Liver (tissue), 9 donors: Measurements from ENCODE around the gene RAET1G. TPM values are rescaled to one million over a fixed set of nuclear protein-coding genes. Genes with fewer than 3 reads are reported as not detected.

Experiments
- DNase-seq: peaks from one replicate; pipeline ENCODE4 v3.0.0-alpha.2; 2017; ENCODE audit warnings: low spot score
- H3K27ac ChIP-seq, 2 donors: one replicate each; pipeline ENCODE4 v1.7.0; 2013; ENCODE audit warnings: inconsistent platforms in 2 of 2, low read length in 2 of 2, control low read depth in 1 of 2, low read depth in 1 of 2, mild to moderate bottlenecking in 1 of 2
- H3K27me3 ChIP-seq, 4 donors: one replicate each; pipeline versions ENCODE4 v1.6.1 to v1.7.0; 2013; ENCODE audit warnings: low read length in 3 of 4, inconsistent platforms in 1 of 4, mild to moderate bottlenecking in 1 of 4, moderate library complexity in 1 of 4; ENCODE audit not compliant: control insufficient read depth in 4 of 4, insufficient read depth in 4 of 4
- H3K36me3 ChIP-seq, 4 donors: one replicate each; pipeline versions ENCODE4 v1.6.1 to v1.7.0; 2013; ENCODE audit warnings: low read length in 3 of 4, mild to moderate bottlenecking in 3 of 4, low read depth in 1 of 4, moderate library complexity in 1 of 4; ENCODE audit not compliant: control insufficient read depth in 4 of 4, insufficient read depth in 3 of 4
- H3K4me1 ChIP-seq, 4 donors: one replicate each; pipeline versions ENCODE4 v1.6.1 to v1.7.0; 2013; ENCODE audit warnings: low read length in 3 of 4, mild to moderate bottlenecking in 3 of 4, moderate library complexity in 1 of 4; ENCODE audit not compliant: control insufficient read depth in 4 of 4, insufficient read depth in 4 of 4
- H3K4me3 ChIP-seq, 3 donors: one replicate each; pipeline versions ENCODE4 v1.6.1 to v1.7.0; 2013; ENCODE audit warnings: low read length in 3 of 3, control low read depth in 1 of 3, low read depth in 1 of 3, mild to moderate bottlenecking in 1 of 3
- H3K9ac ChIP-seq, 2 donors: one replicate each; pipeline ENCODE4 v1.7.0; 2013; ENCODE audit warnings: low read length in 2 of 2, mild to moderate bottlenecking in 2 of 2, moderate library complexity in 2 of 2, control low read depth in 1 of 2, low read depth in 1 of 2
- H3K9me3 ChIP-seq, 4 donors: one replicate each; pipeline versions ENCODE4 v1.6.1 to v1.7.0; 2013; ENCODE audit warnings: low read length in 3 of 4; ENCODE audit not compliant: control insufficient read depth in 4 of 4
- ATF3 ChIP-seq: IDR thresholded peaks from 2 replicates; pipeline ENCODE4 v1.6.1; 2016; ENCODE audit warnings: antibody characterized with exemption
- CTCF ChIP-seq: fragments of 150-350 bp; IDR thresholded peaks from 2 replicates; pipeline ENCODE4 v1.5.1; 2017; ENCODE audit warnings: improper control_type of control experiment, low read depth, low read length; ENCODE audit not compliant: missing input control
- EGR1 ChIP-seq, 2 donors: IDR thresholded peaks; 2 replicates each; pipeline ENCODE4 v1.6.1; 2016 to 2018; ENCODE audit warnings: antibody characterized with exemption in 2 of 2, low read depth in 2 of 2
- FOXA1 ChIP-seq: IDR thresholded peaks from 2 replicates; pipeline ENCODE4 v1.6.1; 2016; ENCODE audit warnings: antibody characterized with exemption
- FOXA2 ChIP-seq: IDR thresholded peaks from 2 replicates; pipeline ENCODE4 v1.6.1; 2016; ENCODE audit warnings: antibody characterized with exemption
- GABPA ChIP-seq, 2 donors: IDR thresholded peaks in 1 of 2; conservative IDR thresholded peaks in 1 of 2; 2 replicates each; pipeline ENCODE4 v1.6.1; 2016; ENCODE audit warnings: antibody characterized with exemption in 2 of 2, mild to moderate bottlenecking in 1 of 2, moderate library complexity in 1 of 2
- HNF4A ChIP-seq, 2 donors: conservative IDR thresholded peaks; 2 replicates each; pipeline ENCODE4 v1.6.1; 2016; ENCODE audit warnings: antibody characterized with exemption in 2 of 2, mild to moderate bottlenecking in 2 of 2
- HNF4G ChIP-seq: IDR thresholded peaks from 2 replicates; pipeline ENCODE4 v1.6.1; 2016; ENCODE audit warnings: antibody characterized with exemption
- JUND ChIP-seq, 2 donors: IDR thresholded peaks; 2 replicates each; pipeline ENCODE4 v1.6.1; 2016; ENCODE audit warnings: antibody characterized with exemption in 2 of 2
- NR2F2 ChIP-seq: IDR thresholded peaks from 2 replicates; pipeline ENCODE4 v1.6.1; 2016; ENCODE audit warnings: antibody characterized with exemption
- RAD21 ChIP-seq, 2 donors: IDR thresholded peaks; 2 replicates each; pipeline ENCODE4 v1.6.1; 2016; ENCODE audit warnings: antibody characterized with exemption in 2 of 2, mild to moderate bottlenecking in 2 of 2
- REST ChIP-seq: IDR thresholded peaks from 2 replicates; pipeline ENCODE4 v1.6.1; 2016; ENCODE audit warnings: antibody characterized with exemption, mild to moderate bottlenecking
- RXRA ChIP-seq, 2 donors: IDR thresholded peaks; 2 replicates each; pipeline ENCODE4 v1.6.1; 2017 to 2018; ENCODE audit warnings: antibody characterized with exemption in 2 of 2, mild to moderate bottlenecking in 1 of 2
- SP1 ChIP-seq: IDR thresholded peaks from 2 replicates; pipeline ENCODE4 v1.6.1; 2018; ENCODE audit warnings: antibody characterized with exemption, mild to moderate bottlenecking
- TAF1 ChIP-seq: conservative IDR thresholded peaks from 2 replicates; pipeline ENCODE4 v1.6.1; 2016; ENCODE audit warnings: antibody characterized with exemption, mild to moderate bottlenecking
- YY1 ChIP-seq: IDR thresholded peaks from 2 replicates; pipeline ENCODE4 v1.6.1; 2016; ENCODE audit warnings: antibody characterized with exemption, mild to moderate bottlenecking
- WGBS: extraction: QIAGEN DNeasy Blood & Tissue Kit; methylation state at CpG from one replicate; pipeline ENCODE4 v1.1.7; 2013; 5-methylcytosine and 5-hydroxymethylcytosine counted together
- polyA plus RNA-seq, 2 donors: library from polyadenylated mRNA; stranded (reverse) in 1 of 2; unstranded in 1 of 2; fragments of 200-250 nt in 1 of 2; fragments of >200 nt in 1 of 2; fragmentation: Nextera tagmentation in 1 of 2; extraction: Ambion mirVana in 1 of 2; gene quantifications; one replicate each; pipeline versions ENCODE4 v1.2.1 to v1.2.3, GENCODE V29; 2013 to 2015
- total RNA-seq, 2 donors: library from RNA; depleted of rRNA; stranded (reverse); fragments of >200 nt; gene quantifications; one replicate each; pipeline ENCODE4 v1.2.3, GENCODE V29; 2014
- TF ChIP-seq, protein P1 (sequence below): IDR thresholded peaks from 2 replicates; pipeline ENCODE4 v1.6.1; 2016; ENCODE audit warnings: antibody characterized with exemption
- TF ChIP-seq, protein P2 (sequence below): IDR thresholded peaks from 2 replicates; pipeline ENCODE4 v1.6.1; 2016; ENCODE audit warnings: antibody characterized with exemption
- donor health status: healthy.
- donor health status: healthy.
- donor health status: healthy.
- donor health status: healthy.
- donor health status: healthy.

Gene RAET1G
- total and polyA plus RNA-seq, 4 donors = not detected

GRCh38 chr6:149921361-149921760, 1.6 kb downstream of the RAET1G start:
- Histone ChIP-seq H3K36me3 (no peaks in the 10 kb centered on the region), H3K27ac (no peak overlapping the region), H3K4me3 (no peak overlapping the region), H3K9me3 (no peaks in the 10 kb centered on the region), H3K9ac (no peak overlapping the region), H3K27me3 (no peaks in the 10 kb centered on the region), H3K4me1 (peaks cover 0 to 22% (median 15%) of the 10 kb centered on the region in 4 donors)
- 89% methylated on average over 6 of the region's 6 CpGs for WGBS
- no peak for DNase-seq
- no peak for TF ChIP-seq FOXA1
- TF ChIP-seq FOXA2 = no peak
- TF ChIP-seq ATF3 = no peak
- no peak for TF ChIP-seq SP1
- TF ChIP-seq YY1 = no peak
- TF ChIP-seq NR2F2 = no peak
- no peak for TF ChIP-seq CTCF
- no peak for TF ChIP-seq TAF1
- TF ChIP-seq RXRA (IDR thresholded peaks at IDR 0.05) = no peak
- no peak for TF ChIP-seq RAD21 (IDR thresholded peaks at IDR 0.05)
- TF ChIP-seq, protein P1, sequence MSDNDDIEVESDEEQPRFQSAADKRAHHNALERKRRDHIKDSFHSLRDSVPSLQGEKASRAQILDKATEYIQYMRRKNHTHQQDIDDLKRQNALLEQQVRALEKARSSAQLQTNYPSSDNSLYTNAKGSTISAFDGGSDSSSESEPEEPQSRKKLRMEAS = no peak
- TF ChIP-seq HNF4G = no peak
- no peak for TF ChIP-seq HNF4A (conservative IDR thresholded peaks at IDR 0.05)
- TF ChIP-seq, protein P2, sequence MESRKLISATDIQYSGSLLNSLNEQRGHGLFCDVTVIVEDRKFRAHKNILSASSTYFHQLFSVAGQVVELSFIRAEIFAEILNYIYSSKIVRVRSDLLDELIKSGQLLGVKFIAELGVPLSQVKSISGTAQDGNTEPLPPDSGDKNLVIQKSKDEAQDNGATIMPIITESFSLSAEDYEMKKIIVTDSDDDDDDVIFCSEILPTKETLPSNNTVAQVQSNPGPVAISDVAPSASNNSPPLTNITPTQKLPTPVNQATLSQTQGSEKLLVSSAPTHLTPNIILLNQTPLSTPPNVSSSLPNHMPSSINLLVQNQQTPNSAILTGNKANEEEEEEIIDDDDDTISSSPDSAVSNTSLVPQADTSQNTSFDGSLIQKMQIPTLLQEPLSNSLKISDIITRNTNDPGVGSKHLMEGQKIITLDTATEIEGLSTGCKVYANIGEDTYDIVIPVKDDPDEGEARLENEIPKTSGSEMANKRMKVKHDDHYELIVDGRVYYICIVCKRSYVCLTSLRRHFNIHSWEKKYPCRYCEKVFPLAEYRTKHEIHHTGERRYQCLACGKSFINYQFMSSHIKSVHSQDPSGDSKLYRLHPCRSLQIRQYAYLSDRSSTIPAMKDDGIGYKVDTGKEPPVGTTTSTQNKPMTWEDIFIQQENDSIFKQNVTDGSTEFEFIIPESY = no peak
- no peak for TF ChIP-seq REST
- TF ChIP-seq GABPA (IDR thresholded peaks at IDR 0.05 in 1 of 2, conservative IDR thresholded peaks at IDR 0.05 in 1 of 2) = no peak
- no peak for TF ChIP-seq EGR1 (IDR thresholded peaks at IDR 0.05; ENCODE audit: low read depth in 2 of 2)

GRCh38 chr6:149919834-149920225, 3.1 kb downstream of the RAET1G start:
- no peaks in the 10 kb centered on the region for H3K27me3 ChIP-seq
- no peaks in the 10 kb centered on the region for H3K9me3 ChIP-seq
- H3K27ac ChIP-seq = no peak overlapping the region
- WGBS = 94% methylated on average over 4 of the region's 4 CpGs
- no peak for DNase-seq
- H3K4me1 ChIP-seq = peaks cover 0 to 13% (median 9%) of the 10 kb centered on the region in 4 donors
- H3K36me3 ChIP-seq = no peaks in the 10 kb centered on the region
- no peak overlapping the region for H3K9ac ChIP-seq
- H3K4me3 ChIP-seq = no peak overlapping the region
- TF ChIP-seq FOXA1 (no peak), GABPA (IDR thresholded peaks at IDR 0.05 in 1 of 2, conservative IDR thresholded peaks at IDR 0.05 in 1 of 2) (no peak), EGR1 (IDR thresholded peaks at IDR 0.05; ENCODE audit: low read depth in 2 of 2) (no peak), ATF3 (no peak), JUND (IDR thresholded peaks at IDR 0.05) (no peak), CTCF (no peak), FOXA2 (no peak), HNF4A (conservative IDR thresholded peaks at IDR 0.05) (no peak), SP1 (no peak), TAF1 (no peak), HNF4G (no peak), RAD21 (IDR thresholded peaks at IDR 0.05) (no peak), YY1 (no peak)
